Tibial nerve (tissue), 4 donors: Measurements from ENCODE around the gene HAND2. TPM values are rescaled to one million over a fixed set of nuclear protein-coding genes. Genes with fewer than 3 reads are reported as not detected.

Source experiments
- DNase-seq, 2 donors: peaks; one replicate each; pipeline ENCODE4 v3.0.0-alpha.2; 2019; ENCODE audit warnings: low spot score in 2 of 2
- H3K27ac ChIP-seq, 4 donors: fragments of 200-600 bp; sonication (generic) in 3 of 4; one replicate each; pipeline ENCODE4 v1.5.1; 2017 to 2019; ENCODE audit warnings: mild to moderate bottlenecking in 1 of 4
- H3K27me3 ChIP-seq, 2 donors: fragments of 200-600 bp; sonication (generic) in 1 of 2; one replicate each; pipeline versions ENCODE4 v1.5.1 to v1.6.0; 2017 to 2019
- H3K36me3 ChIP-seq, 3 donors: fragments of 200-600 bp; sonication (generic); one replicate each; pipeline ENCODE4 v1.5.1; 2018 to 2019
- H3K4me1 ChIP-seq, 4 donors: fragments of 200-600 bp; sonication (generic) in 3 of 4; one replicate each; pipeline ENCODE4 v1.5.1; 2017 to 2019
- H3K4me3 ChIP-seq, 4 donors: fragments of 200-600 bp; sonication (generic) in 3 of 4; one replicate each; pipeline ENCODE4 v1.5.1; 2017 to 2019; ENCODE audit warnings: mild to moderate bottlenecking in 1 of 4, moderate library complexity in 1 of 4
- H3K9me3 ChIP-seq, 4 donors: fragments of 200-600 bp; sonication (generic) in 3 of 4; one replicate each; pipeline ENCODE4 v1.5.1; 2017 to 2019
- CTCF ChIP-seq, 5 experiments: fragments of 200-600 bp in 3 of 5; fragments of 450-650 bp in 2 of 5; sonication (generic) in 3 of 5; IDR thresholded peaks; one replicate each; pipeline ENCODE4 v1.5.1; 2016 to 2019; ENCODE audit warnings: antibody characterized with exemption in 5 of 5, mild to moderate bottlenecking in 3 of 5, moderate library complexity in 2 of 5
- EP300 ChIP-seq, 2 donors: sonication (generic); formaldehyde crosslinking; IDR thresholded peaks; one replicate each; pipeline ENCODE4 v1.6.1; 2017; ENCODE audit warnings: antibody characterized with exemption in 2 of 2, mild to moderate bottlenecking in 1 of 2
- POLR2A ChIP-seq, 2 donors: fragments of 450-650 bp; IDR thresholded peaks; one replicate each; pipeline ENCODE4 v1.6.1; 2017; ENCODE audit warnings: antibody characterized with exemption in 2 of 2, mild to moderate bottlenecking in 2 of 2, moderate library complexity in 2 of 2
- WGBS, 2 donors: methylation state at CpG; one replicate each; pipeline ENCODE4 v1.1.5; 2018; 5-methylcytosine and 5-hydroxymethylcytosine counted together
- total RNA-seq, 4 donors: library from RNA; depleted of rRNA; stranded (reverse); fragments of >200 nt; gene quantifications; one replicate each; pipeline ENCODE4 v1.1.0, GENCODE V29; 2016

Gene HAND2
- total RNA-seq, 4 donors from 2014 or later: 1.9 to 5.1 (median 3.6) TPM

DNA sequence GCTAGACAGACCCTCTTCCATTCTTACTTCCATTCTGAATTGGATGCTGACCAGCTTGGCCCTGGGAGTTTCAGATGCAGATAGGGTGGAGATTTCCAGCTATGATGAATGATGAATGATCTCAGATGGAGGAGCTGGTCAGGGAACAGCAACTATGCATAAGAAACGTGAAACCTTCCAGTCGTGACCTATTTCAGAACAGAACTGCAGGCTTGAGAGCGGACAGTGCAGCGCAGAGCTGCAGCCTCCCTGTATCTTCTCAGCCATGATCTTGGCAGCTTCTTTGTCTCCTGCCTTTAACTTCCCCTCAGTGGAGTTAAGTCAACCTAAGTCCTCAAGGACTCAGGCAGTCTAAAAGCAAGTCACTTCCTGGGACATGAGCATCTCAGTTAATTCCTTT lies 43.3 kb upstream of the HAND2 start:
- Histone ChIP-seq H3K27me3 (no peaks in the 10 kb centered on the region), H3K9me3 (no peaks in the 10 kb centered on the region), H3K27ac (no peak overlapping the region), H3K4me1 (no peaks in the 10 kb centered on the region), H3K36me3 (no peaks in the 10 kb centered on the region), H3K4me3 (no peak overlapping the region)
- WGBS, 2 donors: 60 to 72% methylated on average over 4 of the region's 4 CpGs
- TF ChIP-seq CTCF (IDR thresholded peaks at IDR 0.05) (no peak), EP300 (IDR thresholded peaks at IDR 0.05) (no peak), POLR2A (IDR thresholded peaks at IDR 0.05) (no peak)
- no peak for DNase-seq

GRCh38 chr4:173572493-173573129 lies 42.6 kb upstream of the HAND2 start:
- no peaks in the 10 kb centered on the region for H3K36me3 ChIP-seq
- no peaks in the 10 kb centered on the region for H3K9me3 ChIP-seq
- WGBS, 2 donors: 75 to 77% methylated on average over 3 of the region's 3 CpGs
- no peak for TF ChIP-seq EP300 (IDR thresholded peaks at IDR 0.05)
- no peak for TF ChIP-seq CTCF (IDR thresholded peaks at IDR 0.05)
- TF ChIP-seq POLR2A (IDR thresholded peaks at IDR 0.05): no peak
- no peak overlapping the region for H3K4me3 ChIP-seq
- H3K27me3 ChIP-seq: no peaks in the 10 kb centered on the region
- no peak for DNase-seq
- no peaks in the 10 kb centered on the region for H3K4me1 ChIP-seq
- H3K27ac ChIP-seq: no peak overlapping the region

DNA sequence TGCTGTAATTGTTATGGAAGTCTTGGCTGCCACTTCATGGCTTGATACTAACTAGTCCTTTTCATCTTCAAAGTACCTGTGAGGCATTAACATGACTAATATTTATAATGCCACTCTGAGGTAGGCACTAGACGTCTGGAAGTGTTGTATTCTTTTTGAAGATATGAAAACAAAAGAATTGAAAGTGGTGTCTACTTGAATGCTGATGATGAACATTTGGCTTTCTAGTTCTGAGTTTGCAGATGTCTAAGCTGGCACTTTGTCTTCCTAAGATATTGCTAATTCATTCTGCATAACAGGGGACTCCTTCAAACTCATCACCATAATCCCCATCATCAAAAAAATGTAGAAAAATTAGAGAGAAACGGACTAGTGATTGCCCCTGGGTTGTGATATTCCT lies 41.6 kb upstream of the HAND2 start:
- DNase-seq: no peak
- H3K4me3 ChIP-seq: no peak overlapping the region
- H3K27ac ChIP-seq: no peak overlapping the region
- no peaks in the 10 kb centered on the region for H3K27me3 ChIP-seq
- TF ChIP-seq EP300 (IDR thresholded peaks at IDR 0.05): no peak
- TF ChIP-seq POLR2A (IDR thresholded peaks at IDR 0.05): no peak
- no peak for TF ChIP-seq CTCF (IDR thresholded peaks at IDR 0.05)
- no peaks in the 10 kb centered on the region for H3K36me3 ChIP-seq
- WGBS, 2 donors: 66 to 79% methylated on average over 2 of the region's 2 CpGs
- H3K4me1 ChIP-seq: no peaks in the 10 kb centered on the region
- no peaks in the 10 kb centered on the region for H3K9me3 ChIP-seq

DNA sequence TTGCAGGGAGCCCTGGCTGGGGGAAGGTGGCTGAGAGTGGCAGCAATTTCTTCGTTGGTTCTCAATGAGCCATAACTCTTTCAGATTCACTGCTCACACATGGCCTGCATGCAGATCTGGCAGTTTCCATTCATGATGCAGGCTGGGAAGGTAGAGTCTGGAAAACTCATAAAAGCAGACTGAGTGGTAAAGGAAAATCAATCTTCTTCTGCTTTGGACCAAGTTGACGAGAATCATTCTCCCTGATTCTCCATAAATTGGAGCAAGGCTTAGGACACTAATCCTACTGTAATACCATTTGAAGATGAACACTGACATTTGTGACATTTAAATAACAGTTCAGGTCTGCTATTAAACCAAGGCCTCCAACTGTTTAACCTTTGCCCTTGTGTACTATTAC lies 35.3 kb upstream of the HAND2 start:
- no peaks in the 10 kb centered on the region for H3K36me3 ChIP-seq
- no peak overlapping the region for H3K4me3 ChIP-seq
- H3K4me1 ChIP-seq: no peaks in the 10 kb centered on the region
- no peaks in the 10 kb centered on the region for H3K9me3 ChIP-seq
- H3K27me3 ChIP-seq: no peaks in the 10 kb centered on the region
- WGBS, 2 donors: 69 to 93% methylated on average over 2 of the region's 2 CpGs
- no peak for TF ChIP-seq EP300 (IDR thresholded peaks at IDR 0.05)
- no peak for TF ChIP-seq CTCF (IDR thresholded peaks at IDR 0.05)
- no peak for TF ChIP-seq POLR2A (IDR thresholded peaks at IDR 0.05)
- no peak for DNase-seq
- no peak overlapping the region for H3K27ac ChIP-seq

DNA sequence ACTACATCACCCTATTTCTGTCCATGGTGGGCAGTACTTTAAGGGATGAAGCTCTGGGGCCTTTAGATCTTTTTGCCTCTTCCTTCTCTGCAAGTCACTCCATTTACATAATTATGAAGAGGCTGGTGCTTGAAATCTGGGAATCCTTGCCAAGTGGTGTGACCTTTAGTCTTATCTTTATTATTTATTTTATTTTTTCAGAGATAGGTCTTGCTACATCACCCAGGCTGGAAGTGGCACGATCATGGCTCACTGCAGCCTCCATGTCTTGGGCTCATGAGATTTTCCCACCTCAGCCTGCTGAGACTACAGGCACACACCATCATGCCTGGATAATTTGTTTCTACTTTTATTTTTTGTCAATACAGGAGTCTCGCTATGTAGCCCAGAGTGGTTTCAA lies 34.4 kb upstream of the HAND2 start:
- Histone ChIP-seq H3K4me1 (no peaks in the 10 kb centered on the region), H3K27ac (no peak overlapping the region), H3K9me3 (no peaks in the 10 kb centered on the region), H3K27me3 (no peaks in the 10 kb centered on the region), H3K4me3 (no peak overlapping the region), H3K36me3 (no peaks in the 10 kb centered on the region)
- no peak for TF ChIP-seq EP300 (IDR thresholded peaks at IDR 0.05)
- TF ChIP-seq POLR2A (IDR thresholded peaks at IDR 0.05): no peak
- TF ChIP-seq CTCF (IDR thresholded peaks at IDR 0.05): no peak
- 82 to 90% methylated on average over 2 of the region's 2 CpGs for whole genome bisulfite sequencing, 2 donors
- DNase-seq: no peak
